Mesothelial cell of epicardium (in vitro differentiated cells): Measurements from ENCODE around the gene USP44. TPM values are rescaled to one million over a fixed set of nuclear protein-coding genes. Genes with fewer than 3 reads are reported as not detected.

Experiments used
- DNase-seq, 2 experiments: peaks; one replicate each; pipeline ENCODE4 v3.0.0; 2021; ENCODE audit warnings: low spot score in 2 of 2; ENCODE audit not compliant: unreplicated experiment in 2 of 2
- H3K27ac Mint-ChIP-seq: 2 replicates; pipeline ENCODE4 v1.8.0; 2021; ENCODE audit warnings: mixed read lengths
- H3K27me3 Mint-ChIP-seq: 2 replicates; pipeline ENCODE4 v1.8.0; 2021; ENCODE audit warnings: low read depth, mixed read lengths
- H3K36me3 Mint-ChIP-seq: 2 replicates; pipeline ENCODE4 v1.8.0; 2021; ENCODE audit warnings: mixed read lengths
- H3K4me1 Mint-ChIP-seq: 2 replicates; pipeline ENCODE4 v1.8.0; 2021; ENCODE audit warnings: mixed read lengths
- H3K4me3 Mint-ChIP-seq: 2 replicates; pipeline ENCODE4 v1.8.0; 2021; ENCODE audit warnings: mild to moderate bottlenecking, moderate library complexity, mixed read lengths
- H3K9me3 Mint-ChIP-seq: 2 replicates; pipeline ENCODE4 v1.8.0; 2021; ENCODE audit warnings: mixed read lengths
- CTCF ChIP-seq: fragments of 200-600 bp; sonication (generic); IDR thresholded peaks from one replicate; pipeline ENCODE4 v1.5.0; 2021; ENCODE audit warnings: antibody characterized with exemption; ENCODE audit not compliant: unreplicated experiment
- total RNA-seq: library from RNA; stranded (reverse); gene quantifications from 3 replicates; pipeline ENCODE4 v1.2.1, GENCODE V29; 2021

Gene USP44
- total RNA-seq, 1 donor from 2014 or later = 0.25 TPM

DNA sequence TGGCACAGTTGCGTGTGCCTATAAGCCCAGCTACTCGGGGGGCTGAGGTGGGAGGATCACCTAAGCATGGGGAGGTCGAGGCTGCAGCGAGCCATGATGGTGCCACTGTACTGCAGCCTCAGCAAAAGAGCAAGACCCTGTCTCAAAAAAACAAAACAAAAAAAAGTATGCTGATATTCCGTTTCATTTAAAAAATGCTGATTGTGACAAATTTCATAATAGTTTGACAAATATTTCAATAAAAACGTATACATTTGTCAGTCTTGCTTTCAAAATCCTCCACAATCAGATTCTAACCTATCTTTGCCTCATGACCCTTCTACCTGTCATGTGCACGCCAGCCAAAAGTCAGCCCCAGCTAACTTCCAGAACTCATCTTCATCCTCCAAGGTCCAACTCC lies 9.8 kb downstream of the USP44 start:
- no peak overlapping the region for H3K4me3 Mint-ChIP-seq

GRCh38 chr12:95538656-95539055 lies 12.6 kb downstream of the USP44 start:
- DNase-seq = no peak
- Mint-ChIP-seq H3K27me3 (peaks cover 15% of the 10 kb centered on the region), H3K4me3 (no peak overlapping the region), H3K9me3 (no peaks in the 10 kb centered on the region), H3K27ac (no peak overlapping the region), H3K36me3 (no peaks in the 10 kb centered on the region), H3K4me1 (peaks cover 9% of the 10 kb centered on the region)
- no peak for TF ChIP-seq CTCF

More for the DNA sequence above, 9.8 kb downstream of the USP44 start:
- H3K4me1 Mint-ChIP-seq = peaks cover 8% of the 10 kb centered on the region
- H3K27ac Mint-ChIP-seq = no peak overlapping the region
- H3K36me3 Mint-ChIP-seq = no peaks in the 10 kb centered on the region
- peaks cover 39% of the 10 kb centered on the region for H3K27me3 Mint-ChIP-seq
- TF ChIP-seq CTCF = no peak
- no peak for DNase-seq
- no peaks in the 10 kb centered on the region for H3K9me3 Mint-ChIP-seq

GRCh38 chr12:95538006-95538405 lies 13.3 kb downstream of the USP44 start:
- TF ChIP-seq CTCF = no peak
- DNase-seq = no peak
- peaks cover 13% of the 10 kb centered on the region for H3K27me3 Mint-ChIP-seq
- H3K4me1 Mint-ChIP-seq = peaks cover 11% of the 10 kb centered on the region
- H3K36me3 Mint-ChIP-seq = no peaks in the 10 kb centered on the region
- no peak overlapping the region for H3K4me3 Mint-ChIP-seq
- no peaks in the 10 kb centered on the region for H3K9me3 Mint-ChIP-seq
- H3K27ac Mint-ChIP-seq = no peak overlapping the region

GRCh38 chr12:95533985-95534384 lies 17.3 kb downstream of the USP44 start:
- H3K4me1 Mint-ChIP-seq = peaks cover 20% of the 10 kb centered on the region
- peaks cover 4% of the 10 kb centered on the region for H3K27me3 Mint-ChIP-seq
- H3K27ac Mint-ChIP-seq = no peak overlapping the region
- TF ChIP-seq CTCF = no peak
- no peak for DNase-seq
- H3K9me3 Mint-ChIP-seq = no peaks in the 10 kb centered on the region
- no peaks in the 10 kb centered on the region for H3K36me3 Mint-ChIP-seq
- no peak overlapping the region for H3K4me3 Mint-ChIP-seq

DNA sequence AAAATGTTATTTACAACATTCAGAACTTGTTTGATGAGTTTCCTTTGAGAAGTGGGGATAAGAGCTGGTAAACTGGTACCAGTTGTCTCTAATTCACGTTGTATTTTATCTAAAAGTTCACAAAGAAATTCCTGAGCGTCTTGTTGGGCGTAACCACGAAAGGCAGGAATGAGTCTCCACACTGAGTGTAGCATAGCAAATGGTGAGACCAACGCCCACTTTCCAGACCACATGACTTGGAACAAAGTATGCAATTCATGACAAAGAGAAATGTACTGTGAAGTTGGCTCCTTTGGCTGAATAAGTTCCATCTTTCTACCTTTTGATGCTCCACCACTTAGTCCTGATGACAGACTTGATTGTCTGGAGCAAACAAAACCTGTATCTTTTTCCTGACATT lies 18.4 kb downstream of the USP44 start:
- Mint-ChIP-seq H3K27me3 (no peaks in the 10 kb centered on the region), H3K36me3 (no peaks in the 10 kb centered on the region), H3K4me1 (peaks cover 20% of the 10 kb centered on the region), H3K27ac (peak overlapping the region; percentile 35), H3K4me3 (no peak overlapping the region), H3K9me3 (no peaks in the 10 kb centered on the region)
- no peak for DNase-seq
- no peak for TF ChIP-seq CTCF

DNA sequence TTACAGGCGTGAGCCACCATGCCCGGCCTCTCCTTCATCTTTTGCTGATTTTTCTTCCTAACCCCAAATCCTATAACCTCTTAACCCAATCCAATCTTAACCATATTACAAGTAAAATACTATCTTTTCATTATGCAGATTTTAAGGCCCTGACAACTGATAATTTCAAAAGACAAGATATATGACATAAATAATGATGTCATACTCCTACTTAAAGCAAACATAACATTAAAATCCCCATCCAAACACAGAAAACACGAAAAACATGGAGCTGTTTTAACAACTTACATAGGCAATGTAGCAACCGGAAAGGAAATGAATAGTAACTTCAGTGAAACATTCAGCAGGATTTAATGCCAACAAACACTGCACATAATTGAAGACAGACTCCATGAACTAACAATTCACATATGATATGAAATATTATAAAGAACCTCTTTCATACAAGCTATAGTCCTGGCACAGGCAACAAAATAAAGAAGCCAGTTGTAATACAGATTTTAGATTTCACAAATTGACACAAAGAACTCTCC lies 21.5 kb downstream of the USP44 start:
- Mint-ChIP-seq H3K27ac (no peak overlapping the region), H3K36me3 (no peaks in the 10 kb centered on the region), H3K4me3 (no peak overlapping the region), H3K4me1 (peaks cover 20% of the 10 kb centered on the region), H3K27me3 (no peaks in the 10 kb centered on the region), H3K9me3 (no peaks in the 10 kb centered on the region)
- no peak for TF ChIP-seq CTCF
- no peak for DNase-seq
